HEK293 (cell line): ENCODE results near the gene ITGA8.

Experiments used
- CTCF ChIA-PET: fragments of 350-600 bp; formaldehyde crosslinking; extraction: SDS; loops from one replicate; lab custom pipeline; 2021; ENCODE audit warnings: antibody characterized with exemption; lab: Yijun Ruan, JAX
- POLR2A ChIA-PET: fragments of 300-600 bp; formaldehyde crosslinking; extraction: SDS; loops from one replicate; lab custom pipeline; 2020; ENCODE audit warnings: antibody characterized with exemption, inconsistent platforms; lab: Yijun Ruan, JAX
- H3K27ac ChIP-seq: fragments of 200-500 bp; sonication (Bioruptor generic); 2 replicates; pipeline ENCODE4 v1.5.1; 2014; ENCODE audit warnings: low read depth, low read length, control low read depth, inconsistent platforms; ENCODE audit errors: extremely low read depth
- H3K36me3 ChIP-seq, 2 experiments: fragments of 200-500 bp in 1 of 2; sonication (Bioruptor generic) in 1 of 2; 1 replicate in 1 of 2; 2 replicates in 1 of 2; pipeline ENCODE4 v1.5.1; 2014 to 2017; ENCODE audit warnings: inconsistent platforms in 2 of 2, low read length in 2 of 2; ENCODE audit not compliant: control insufficient read depth in 2 of 2, insufficient read depth in 1 of 2
- H3K4me1 ChIP-seq: fragments of 200-500 bp; sonication (Bioruptor generic); 2 replicates; pipeline ENCODE4 v1.5.1; 2014; ENCODE audit warnings: mild to moderate bottlenecking, low read length, inconsistent platforms; ENCODE audit not compliant: control insufficient read depth, insufficient read depth
- H3K4me3 ChIP-seq: 2 replicates; pipeline ENCODE4 v1.5.1; 2011; ENCODE audit warnings: low read depth, mild to moderate bottlenecking, control low read depth, low read length, moderate library complexity
- H3K9me3 ChIP-seq: fragments of 200-500 bp; sonication (Bioruptor generic); 2 replicates; pipeline ENCODE4 v1.5.1; 2014; ENCODE audit warnings: low read depth, low read length, inconsistent platforms; ENCODE audit not compliant: control insufficient read depth, insufficient read depth
- ATF2 ChIP-seq: fragments of 450-650 bp; formaldehyde crosslinking; IDR thresholded peaks from 2 replicates; pipeline ENCODE4 v1.5.1; 2016; ENCODE audit warnings: missing biosample characterization, missing genetic modification characterization, low read depth
- BCL11B ChIP-seq: fragments of 450-650 bp; formaldehyde crosslinking; IDR thresholded peaks from 2 replicates; pipeline ENCODE4 v1.5.1; 2016; ENCODE audit warnings: low read depth, missing biosample characterization, missing genetic modification characterization
- BCL6B ChIP-seq: fragments of 450-650 bp; formaldehyde crosslinking; IDR thresholded peaks from 2 replicates; pipeline ENCODE4 v1.5.1; 2017; ENCODE audit warnings: missing biosample characterization, missing genetic modification characterization
- FEZF1 ChIP-seq: fragments of 450-650 bp; formaldehyde crosslinking; IDR thresholded peaks from 2 replicates; pipeline ENCODE4 v1.5.1; 2016; ENCODE audit warnings: missing biosample characterization, missing genetic modification characterization
- GLI2 ChIP-seq: fragments of 450-650 bp; formaldehyde crosslinking; IDR thresholded peaks from 2 replicates; pipeline ENCODE4; 2017; ENCODE audit warnings: missing biosample characterization, missing genetic modification characterization, low read depth, borderline replicate concordance
- KLF7 ChIP-seq: fragments of 450-650 bp; formaldehyde crosslinking; IDR thresholded peaks from 2 replicates; pipeline ENCODE4 v1.5.1; 2016; ENCODE audit warnings: missing biosample characterization, missing genetic modification characterization, borderline replicate concordance
- OSR2 ChIP-seq: fragments of 450-650 bp; formaldehyde crosslinking; IDR thresholded peaks from 2 replicates; pipeline ENCODE4 v1.5.1; 2016; ENCODE audit warnings: missing biosample characterization, missing genetic modification characterization
- PRDM6 ChIP-seq: fragments of 450-650 bp; formaldehyde crosslinking; IDR thresholded peaks from 2 replicates; pipeline ENCODE4 v1.5.1; 2017; ENCODE audit warnings: missing biosample characterization, missing genetic modification characterization
- ZBTB17 ChIP-seq: fragments of 450-650 bp; formaldehyde crosslinking; IDR thresholded peaks from 2 replicates; pipeline ENCODE4 v1.5.1; 2016; ENCODE audit warnings: missing biosample characterization, missing genetic modification characterization
- ZFHX2 ChIP-seq: fragments of 450-650 bp; formaldehyde crosslinking; conservative IDR thresholded peaks from 2 replicates; pipeline ENCODE4 v1.5.1; 2016; ENCODE audit warnings: missing biosample characterization, missing genetic modification characterization
- ZIC2 ChIP-seq: fragments of 450-650 bp; formaldehyde crosslinking; IDR thresholded peaks from 2 replicates; pipeline ENCODE4 v1.5.1; 2016; ENCODE audit warnings: missing biosample characterization, missing genetic modification characterization
- ZNF10 ChIP-seq: fragments of 450-650 bp; formaldehyde crosslinking; IDR thresholded peaks from 2 replicates; pipeline ENCODE4 v1.5.1; 2017; ENCODE audit warnings: missing biosample characterization, missing genetic modification characterization
- ZNF112 ChIP-seq: fragments of 450-650 bp; formaldehyde crosslinking; IDR thresholded peaks from 2 replicates; pipeline ENCODE4 v1.5.0; 2017; ENCODE audit warnings: missing biosample characterization, missing genetic modification characterization
- ZNF132 ChIP-seq: fragments of 450-650 bp; formaldehyde crosslinking; IDR thresholded peaks from 2 replicates; pipeline ENCODE4 v1.5.1; 2017; ENCODE audit warnings: missing biosample characterization, missing genetic modification characterization, borderline replicate concordance
- ZNF133 ChIP-seq: fragments of 450-650 bp; formaldehyde crosslinking; IDR thresholded peaks from 2 replicates; pipeline ENCODE4 v1.5.1; 2016; ENCODE audit warnings: missing biosample characterization, missing genetic modification characterization
- ZNF138 ChIP-seq: fragments of 450-650 bp; formaldehyde crosslinking; IDR thresholded peaks from 2 replicates; pipeline ENCODE4 v1.5.1; 2016; ENCODE audit warnings: missing biosample characterization, missing genetic modification characterization, borderline replicate concordance
- ZNF146 ChIP-seq: fragments of 450-650 bp; formaldehyde crosslinking; IDR thresholded peaks from 2 replicates; pipeline ENCODE4 v1.5.1; 2016; ENCODE audit warnings: missing biosample characterization, missing genetic modification characterization
- ZNF23 ChIP-seq: fragments of 450-650 bp; formaldehyde crosslinking; IDR thresholded peaks from 2 replicates; pipeline ENCODE4 v1.5.1; 2016; ENCODE audit warnings: missing biosample characterization, missing genetic modification characterization, borderline replicate concordance
- ZNF366 ChIP-seq: fragments of 450-650 bp; formaldehyde crosslinking; conservative IDR thresholded peaks from 2 replicates; pipeline ENCODE4 v1.5.1; 2016; ENCODE audit warnings: missing biosample characterization, missing genetic modification characterization
- ZNF391 ChIP-seq: fragments of 450-650 bp; formaldehyde crosslinking; IDR thresholded peaks from 2 replicates; pipeline ENCODE4 v1.5.1; 2016; ENCODE audit warnings: low read depth, missing biosample characterization, missing genetic modification characterization, borderline replicate concordance
- ZNF394 ChIP-seq: fragments of 450-650 bp; formaldehyde crosslinking; IDR thresholded peaks from 2 replicates; pipeline ENCODE4 v1.5.1; 2016; ENCODE audit warnings: missing biosample characterization, missing genetic modification characterization, mild to moderate bottlenecking, moderate library complexity, borderline replicate concordance
- ZNF404 ChIP-seq: fragments of 450-650 bp; formaldehyde crosslinking; IDR thresholded peaks from 2 replicates; pipeline ENCODE4 v1.5.1; 2017; ENCODE audit warnings: missing biosample characterization, missing genetic modification characterization
- ZNF561 ChIP-seq: fragments of 450-650 bp; IDR thresholded peaks from 2 replicates; pipeline ENCODE4 v1.5.1; 2018; ENCODE audit warnings: missing biosample characterization, missing genetic modification characterization, borderline replicate concordance
- ZNF621 ChIP-seq: fragments of 450-650 bp; formaldehyde crosslinking; IDR thresholded peaks from 2 replicates; pipeline ENCODE4 v1.5.1; 2017; ENCODE audit warnings: missing biosample characterization, missing genetic modification characterization
- ZNF624 ChIP-seq: fragments of 450-650 bp; formaldehyde crosslinking; IDR thresholded peaks from 2 replicates; pipeline ENCODE4 v1.5.1; 2017; ENCODE audit warnings: missing biosample characterization, missing genetic modification characterization
- ZNF654 ChIP-seq: fragments of 450-650 bp; formaldehyde crosslinking; IDR thresholded peaks from 2 replicates; pipeline ENCODE4 v1.5.1; 2016; ENCODE audit warnings: low read depth, missing biosample characterization, missing genetic modification characterization
- ZNF664 ChIP-seq: fragments of 450-650 bp; formaldehyde crosslinking; IDR thresholded peaks from 2 replicates; pipeline ENCODE4 v1.5.1; 2016; ENCODE audit warnings: missing biosample characterization, missing genetic modification characterization
- ZNF776 ChIP-seq: fragments of 450-650 bp; formaldehyde crosslinking; IDR thresholded peaks from 2 replicates; pipeline ENCODE4 v1.5.0; 2017; ENCODE audit warnings: missing biosample characterization, missing genetic modification characterization, borderline replicate concordance

The ITGA8 gene

GRCh38 chr10:15526754-15527153 is 193.0 kb downstream of the ITGA8 start (continued):
- TF ChIP-seq BCL6B (peak; percentile 77), BCL11B (tag by site-specific recombination) (no peak), ZNF561 (no peak), ZNF132 (tag by site-specific recombination) (no peak), OSR2 (tag by site-specific recombination) (no peak), ZNF404 (tag by site-specific recombination) (no peak), GLI2 (tag by site-specific recombination) (no peak), ZNF394 (no peak), ZNF112 (tag by site-specific recombination) (no peak), PRDM6 (peak; percentile 83), KLF7 (tag by site-specific recombination) (no peak), ZNF664 (tag by site-specific recombination) (no peak), ZNF138 (tag by site-specific recombination) (no peak), ZNF133 (no peak), ZNF621 (tag by site-specific recombination) (no peak), ZNF10 (tag by site-specific recombination) (no peak), ZBTB17 (tag by site-specific recombination) (no peak), ZNF146 (tag by site-specific recombination) (no peak), ZNF366 (tag by site-specific recombination) (peak; percentile 40; the same call in 1 of the 2 replicates), ATF2 (tag by site-specific recombination) (0 out of 2 replicates have a peak, but pooled peaks have one; percentile 5), ZFHX2 (tag by site-specific recombination) (no peak), FEZF1 (tag by site-specific recombination) (peak; percentile 58), ZIC2 (tag by site-specific recombination) (no peak), ZNF23 (tag by site-specific recombination) (no peak)

GRCh38 chr10:15521328-15521903 is 198.3 kb downstream of the ITGA8 start:
- ChIA-PET CTCF (interaction anchor here (1.9 kb wide), 1 partner anchor 9 kb away, joined by 5 read pairs; no protein-coding TSS in a partner anchor), POLR2A (no interaction called here)
- Histone ChIP-seq H3K4me1 (peaks cover 12% of the 10 kb centered on the region), H3K36me3 (no peaks in the 10 kb centered on the region), H3K9me3 (no peaks in the 10 kb centered on the region), H3K27ac (no peak overlapping the region), H3K4me3 (no peak overlapping the region)
- TF ChIP-seq ZNF654 (tag by site-specific recombination) (no peak), ZNF776 (tag by site-specific recombination) (no peak), ZNF391 (tag by site-specific recombination) (no peak), ZNF133 (no peak), ZNF23 (tag by site-specific recombination) (no peak), FEZF1 (tag by site-specific recombination) (no peak), ZNF624 (tag by site-specific recombination) (no peak)
